ENCODE data around the gene EEF1A2.

EEF1A2 gene

DNA sequence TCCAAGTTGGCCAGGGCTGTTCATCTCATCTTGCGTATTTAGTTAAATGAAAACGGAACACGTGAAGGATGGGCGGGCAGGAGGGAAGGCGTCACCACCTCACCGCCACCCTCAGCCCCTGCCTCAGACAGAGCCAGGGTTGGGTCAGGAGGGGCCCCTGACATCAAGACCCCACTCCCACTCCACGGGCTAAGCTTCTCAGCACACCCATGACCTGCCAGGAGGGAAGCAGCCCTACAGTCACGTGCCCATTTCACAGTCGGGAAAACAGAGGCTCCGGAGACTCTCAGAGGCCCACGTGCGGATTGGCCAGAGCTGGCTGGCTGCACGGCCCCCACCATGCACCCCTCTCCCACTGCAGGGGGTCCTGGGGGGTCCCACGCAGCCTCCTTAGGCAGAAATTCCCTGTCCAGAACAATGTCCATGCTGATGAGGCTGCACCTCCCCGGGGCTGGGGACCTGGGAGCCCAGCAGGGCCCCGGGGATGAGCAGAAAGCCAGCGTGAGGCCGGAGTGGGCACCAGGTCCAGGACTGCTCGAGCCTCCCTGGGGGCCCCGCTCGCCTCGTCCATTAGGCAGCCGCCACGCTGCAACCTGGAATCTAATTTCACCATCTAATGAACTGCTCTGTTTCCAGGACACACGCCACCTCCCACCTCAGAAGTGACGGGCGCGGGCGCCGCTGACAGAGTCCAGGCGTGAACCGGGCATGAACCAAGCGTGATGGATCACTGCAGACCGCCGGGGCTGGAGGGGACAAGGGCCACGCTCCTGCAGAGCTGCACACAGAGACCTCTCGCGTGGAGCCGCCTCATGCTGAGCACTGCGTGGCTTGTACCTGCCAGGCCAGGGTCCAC is 42.2 kb downstream of the EEF1A2 start:
- H3K4me2 ChIP-seq (ENCODE audit: low read length): no peak overlapping the region
- H3K27ac ChIP-seq (ENCODE audit: low read depth, low read length): no peak overlapping the region
- no peaks in the 10 kb centered on the region for H3F3A ChIP-seq (ENCODE audit: control insufficient read depth, insufficient read depth)
- no peaks in the 10 kb centered on the region for H4K20me1 ChIP-seq (ENCODE audit: control insufficient read depth, insufficient read depth, low read depth, low read length)
- no peaks in the 10 kb centered on the region for H3K4me1 ChIP-seq (ENCODE audit: control insufficient read depth, low read length)
- no peak for TF ChIP-seq EZH2phosphoT487 (IDR thresholded peaks at IDR 0.05; ENCODE audit: borderline replicate concordance, low read length)
- TF ChIP-seq, protein P1, sequence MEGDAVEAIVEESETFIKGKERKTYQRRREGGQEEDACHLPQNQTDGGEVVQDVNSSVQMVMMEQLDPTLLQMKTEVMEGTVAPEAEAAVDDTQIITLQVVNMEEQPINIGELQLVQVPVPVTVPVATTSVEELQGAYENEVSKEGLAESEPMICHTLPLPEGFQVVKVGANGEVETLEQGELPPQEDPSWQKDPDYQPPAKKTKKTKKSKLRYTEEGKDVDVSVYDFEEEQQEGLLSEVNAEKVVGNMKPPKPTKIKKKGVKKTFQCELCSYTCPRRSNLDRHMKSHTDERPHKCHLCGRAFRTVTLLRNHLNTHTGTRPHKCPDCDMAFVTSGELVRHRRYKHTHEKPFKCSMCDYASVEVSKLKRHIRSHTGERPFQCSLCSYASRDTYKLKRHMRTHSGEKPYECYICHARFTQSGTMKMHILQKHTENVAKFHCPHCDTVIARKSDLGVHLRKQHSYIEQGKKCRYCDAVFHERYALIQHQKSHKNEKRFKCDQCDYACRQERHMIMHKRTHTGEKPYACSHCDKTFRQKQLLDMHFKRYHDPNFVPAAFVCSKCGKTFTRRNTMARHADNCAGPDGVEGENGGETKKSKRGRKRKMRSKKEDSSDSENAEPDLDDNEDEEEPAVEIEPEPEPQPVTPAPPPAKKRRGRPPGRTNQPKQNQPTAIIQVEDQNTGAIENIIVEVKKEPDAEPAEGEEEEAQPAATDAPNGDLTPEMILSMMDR (IDR thresholded peaks at IDR 0.05; ENCODE audit: low read depth, low read length, poor library complexity, severe bottlenecking): no peak
- no peaks in the 10 kb centered on the region for H3K79me2 ChIP-seq (ENCODE audit: control insufficient read depth, low read length)
- no peak overlapping the region for H3K4me3 ChIP-seq (ENCODE audit: low read length)
- no peaks in the 10 kb centered on the region for H3K27me3 ChIP-seq (ENCODE audit: control insufficient read depth, low read length)
- H3K36me3 ChIP-seq (ENCODE audit: control insufficient read depth, low read length): no peaks in the 10 kb centered on the region
- H3K9me2 ChIP-seq (replicated peaks; ENCODE audit: control insufficient read depth, low read length): no peaks in the 10 kb centered on the region
- no peaks in the 10 kb centered on the region for H3K9me3 ChIP-seq (ENCODE audit: control insufficient read depth, insufficient read depth, low read length)

DNA sequence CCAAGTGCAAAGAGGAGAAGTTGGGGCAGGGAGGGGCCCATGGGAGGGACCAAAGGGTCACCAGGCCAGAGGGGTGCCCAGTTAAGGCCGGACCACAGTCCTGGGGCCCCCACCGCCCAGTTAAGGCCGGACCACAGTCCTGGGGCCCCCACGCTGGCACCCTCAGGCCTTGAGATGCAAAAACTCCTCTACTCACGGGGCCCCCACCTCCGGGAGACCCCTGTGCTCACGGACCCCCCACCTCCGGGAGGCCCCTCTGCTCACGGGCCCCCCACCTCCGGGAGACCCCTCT is 43.4 kb downstream of the EEF1A2 start:
- H3K4me3 ChIP-seq (ENCODE audit: low read length): no peak overlapping the region
- no peaks in the 10 kb centered on the region for H3K36me3 ChIP-seq (ENCODE audit: control insufficient read depth, low read length)
- no peaks in the 10 kb centered on the region for H3F3A ChIP-seq (ENCODE audit: control insufficient read depth, insufficient read depth)
- TF ChIP-seq EZH2phosphoT487 (IDR thresholded peaks at IDR 0.05; ENCODE audit: borderline replicate concordance, low read length): no peak
- TF ChIP-seq, protein P1 (IDR thresholded peaks at IDR 0.05; ENCODE audit: low read depth, low read length, poor library complexity, severe bottlenecking): no peak
- no peaks in the 10 kb centered on the region for H3K27me3 ChIP-seq (ENCODE audit: control insufficient read depth, low read length)
- no peaks in the 10 kb centered on the region for H3K4me1 ChIP-seq (ENCODE audit: control insufficient read depth, low read length)
- no peaks in the 10 kb centered on the region for H3K9me3 ChIP-seq (ENCODE audit: control insufficient read depth, insufficient read depth, low read length)
- no peak overlapping the region for H3K27ac ChIP-seq (ENCODE audit: low read depth, low read length)
- H3K4me2 ChIP-seq (ENCODE audit: low read length): no peak overlapping the region
- H3K79me2 ChIP-seq (ENCODE audit: control insufficient read depth, low read length): no peaks in the 10 kb centered on the region
- H4K20me1 ChIP-seq (ENCODE audit: control insufficient read depth, insufficient read depth, low read depth, low read length): no peaks in the 10 kb centered on the region
- no peaks in the 10 kb centered on the region for H3K9me2 ChIP-seq (replicated peaks; ENCODE audit: control insufficient read depth, low read length)

DNA sequence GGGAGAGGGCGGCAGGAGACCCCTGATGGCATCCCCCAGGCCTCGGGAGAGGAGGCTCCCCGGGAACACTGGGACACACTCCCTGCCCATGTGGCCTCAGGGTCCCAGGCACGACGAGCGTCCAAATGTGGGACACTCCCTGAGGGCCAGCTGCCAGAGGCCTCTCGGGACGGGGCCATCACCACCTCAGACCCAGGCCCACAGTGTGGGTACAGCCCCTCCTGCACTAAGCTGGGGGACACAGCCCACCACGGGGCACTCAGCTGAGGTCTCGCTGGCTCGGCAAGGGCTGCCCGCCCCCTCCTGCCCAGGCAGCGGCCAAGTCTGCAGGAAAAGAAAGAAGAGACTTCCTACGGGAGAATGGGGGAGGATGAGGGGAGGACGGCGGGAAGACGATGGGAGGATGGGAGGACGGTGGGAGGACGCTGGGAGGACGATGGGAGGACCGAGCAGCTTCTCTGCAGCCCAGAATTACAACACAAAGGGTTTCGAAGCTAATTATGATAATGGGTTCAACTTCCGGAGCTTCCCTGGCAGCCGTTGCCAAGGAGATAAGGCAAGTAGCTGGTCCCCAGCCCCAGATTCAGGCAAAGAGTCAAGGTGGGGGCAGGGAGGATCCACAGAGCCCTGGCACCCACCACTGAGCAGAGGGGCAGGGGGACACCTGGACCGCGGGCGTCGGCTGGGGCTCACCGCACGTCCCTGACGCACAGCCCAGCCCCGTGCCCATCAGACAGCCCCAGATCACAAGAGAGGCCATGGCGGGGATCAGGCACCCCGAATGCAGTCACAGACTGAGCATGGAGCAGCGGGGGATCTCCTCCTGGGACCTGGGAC is 43.9 kb downstream of the EEF1A2 start:
- Histone ChIP-seq H3K4me2 (ENCODE audit: low read length) (no peak overlapping the region), H3K79me2 (ENCODE audit: control insufficient read depth, low read length) (no peaks in the 10 kb centered on the region), H3K9me2 (replicated peaks; ENCODE audit: control insufficient read depth, low read length) (no peaks in the 10 kb centered on the region), H3F3A (ENCODE audit: control insufficient read depth, insufficient read depth) (no peaks in the 10 kb centered on the region), H4K20me1 (ENCODE audit: control insufficient read depth, insufficient read depth, low read depth, low read length) (no peaks in the 10 kb centered on the region), H3K27ac (ENCODE audit: low read depth, low read length) (no peak overlapping the region), H3K4me1 (ENCODE audit: control insufficient read depth, low read length) (no peaks in the 10 kb centered on the region), H3K4me3 (ENCODE audit: low read length) (no peak overlapping the region), H3K36me3 (ENCODE audit: control insufficient read depth, low read length) (no peaks in the 10 kb centered on the region), H3K27me3 (ENCODE audit: control insufficient read depth, low read length) (no peaks in the 10 kb centered on the region), H3K9me3 (ENCODE audit: control insufficient read depth, insufficient read depth, low read length) (no peaks in the 10 kb centered on the region)
- TF ChIP-seq, protein P1 (IDR thresholded peaks at IDR 0.05; ENCODE audit: low read depth, low read length, poor library complexity, severe bottlenecking): no peak
- no peak for TF ChIP-seq EZH2phosphoT487 (IDR thresholded peaks at IDR 0.05; ENCODE audit: borderline replicate concordance, low read length)
